Heart left ventricle (tissue), 13 donors: ENCODE data around the gene OPHN1.

Experiments
- POLR2A ChIP-seq, 2 donors: fragments of 450-650 bp; IDR thresholded peaks; one replicate each; pipeline ENCODE4 v1.6.1; 2017; ENCODE audit warnings: antibody characterized with exemption in 2 of 2, mild to moderate bottlenecking in 2 of 2, moderate library complexity in 2 of 2
- TF ChIP-seq, protein P1 (sequence below), 12 donors: fragments of 200-600 bp; sonication (generic) in 4 of 12; IDR thresholded peaks; one replicate each; pipeline versions ENCODE4 v1.5.0 to v1.8.0; 2018 to 2022; ENCODE audit warnings: antibody characterized with exemption in 12 of 12, mild to moderate bottlenecking in 5 of 12
- donor health status: ischemic (EF 13 %, LVEDD 7.1; RV severe dilation, severe dysfunction).
- donor health status: DM: no; HTN: yes; CAD: no.
- donor health status: DM: no; HTN: no; CAD: no.
- donor health status: ischemic (EF 25% LVEDD 6.9; RV normal size, moderate dysfunction).
- donor health status: ischemic (EF 25% LVEDD 5.7; RV mildly dilated, moderate dysfunction).
- donor health status: ischemic (EF 35%, LVEDD 5.7; RV mildly dilated, moderate dysfunction).
- donor health status: nonischemic (EF 11% LVEDD 7.7; RV severe dilation, severe dysfunction).
- donor health status: DM: yes; HTN: yes; CAD: no.
- donor health status: PGD.
- donor health status: ischemic (EF 29% LVEDD 5.4; RV normal size, mild dysfunction).
- donor health status: nonischemic (EF 23%, LVEDD 6.1; RV moderate dilation, normal function).

DNA sequence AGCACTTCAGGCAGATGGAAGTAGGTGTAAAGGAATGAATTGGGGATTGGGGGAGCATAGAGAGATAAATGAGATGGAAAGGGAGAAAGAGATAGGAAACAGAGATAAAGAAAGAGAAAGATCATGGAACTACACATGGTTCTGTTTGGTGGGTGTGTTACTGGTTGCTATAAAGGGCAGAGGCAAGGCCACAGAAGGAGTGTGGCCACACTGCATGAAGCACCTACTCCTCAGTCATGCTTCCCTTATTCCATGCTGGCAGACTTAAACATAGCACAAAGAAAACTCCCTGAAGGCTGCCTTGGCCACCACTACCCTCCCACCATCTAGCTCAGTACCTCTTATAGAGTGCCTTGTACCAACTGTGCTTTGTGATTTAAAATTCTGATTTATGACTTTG, 56.9 kb downstream of the OPHN1 start:
- no peak for TF ChIP-seq POLR2A (IDR thresholded peaks at IDR 0.05)
- TF ChIP-seq, protein P1, sequence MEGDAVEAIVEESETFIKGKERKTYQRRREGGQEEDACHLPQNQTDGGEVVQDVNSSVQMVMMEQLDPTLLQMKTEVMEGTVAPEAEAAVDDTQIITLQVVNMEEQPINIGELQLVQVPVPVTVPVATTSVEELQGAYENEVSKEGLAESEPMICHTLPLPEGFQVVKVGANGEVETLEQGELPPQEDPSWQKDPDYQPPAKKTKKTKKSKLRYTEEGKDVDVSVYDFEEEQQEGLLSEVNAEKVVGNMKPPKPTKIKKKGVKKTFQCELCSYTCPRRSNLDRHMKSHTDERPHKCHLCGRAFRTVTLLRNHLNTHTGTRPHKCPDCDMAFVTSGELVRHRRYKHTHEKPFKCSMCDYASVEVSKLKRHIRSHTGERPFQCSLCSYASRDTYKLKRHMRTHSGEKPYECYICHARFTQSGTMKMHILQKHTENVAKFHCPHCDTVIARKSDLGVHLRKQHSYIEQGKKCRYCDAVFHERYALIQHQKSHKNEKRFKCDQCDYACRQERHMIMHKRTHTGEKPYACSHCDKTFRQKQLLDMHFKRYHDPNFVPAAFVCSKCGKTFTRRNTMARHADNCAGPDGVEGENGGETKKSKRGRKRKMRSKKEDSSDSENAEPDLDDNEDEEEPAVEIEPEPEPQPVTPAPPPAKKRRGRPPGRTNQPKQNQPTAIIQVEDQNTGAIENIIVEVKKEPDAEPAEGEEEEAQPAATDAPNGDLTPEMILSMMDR (IDR thresholded peaks at IDR 0.05) = no peak
